HepG2 (cell line): ENCODE results near the gene FAF1. TPM values are rescaled to one million over a fixed set of nuclear protein-coding genes. Genes with fewer than 3 reads are reported as not detected.

ENCODE experiments used
- BRF2 ChIP-seq: sonication (generic); formaldehyde crosslinking; IDR thresholded peaks from 2 replicates; pipeline ENCODE4 v1.8.1; 2022; ENCODE audit warnings: mild to moderate bottlenecking, missing genetic modification reagents
- PRDM4 ChIP-seq: sonication (generic); formaldehyde crosslinking; IDR thresholded peaks from 2 replicates; pipeline ENCODE4 v1.9.0; 2021; ENCODE audit warnings: missing genetic modification reagents, borderline replicate concordance
- RBM22 ChIP-seq: fragments of 200-400 bp; formaldehyde crosslinking; optimal IDR thresholded peaks from 2 replicates; pipeline ENCODE3; 2017; ENCODE audit warnings: mild to moderate bottlenecking, low read length, moderate library complexity
- USF2 ChIP-seq, 2 experiments: sonication (generic) in 1 of 2; formaldehyde crosslinking in 1 of 2; IDR thresholded peaks; 2 replicates each; pipeline versions ENCODE4 v1.5.1 to v1.6.1; 2011 to 2020; ENCODE audit warnings: borderline replicate concordance in 1 of 2, low read depth in 1 of 2, low read length in 1 of 2, mild to moderate bottlenecking in 1 of 2, missing genetic modification reagents in 1 of 2, moderate library complexity in 1 of 2
- YEATS4 ChIP-seq: sonication (generic); formaldehyde crosslinking; IDR thresholded peaks from 2 replicates; pipeline ENCODE4 v1.4.0; 2020; ENCODE audit warnings: missing genetic modification reagents, borderline replicate concordance
- ZFP41 ChIP-seq: sonication (generic); formaldehyde crosslinking; IDR thresholded peaks from 2 replicates; pipeline ENCODE4 v1.4.0; 2020; ENCODE audit warnings: mild to moderate bottlenecking, missing genetic modification reagents, borderline replicate concordance
- ZNF18 ChIP-seq: sonication (generic); formaldehyde crosslinking; IDR thresholded peaks from 2 replicates; pipeline ENCODE4 v1.8.0; 2022; ENCODE audit warnings: mild to moderate bottlenecking, missing genetic modification reagents; ENCODE audit not compliant: insufficient replicate concordance
- ZNF432 ChIP-seq: sonication (generic); formaldehyde crosslinking; IDR thresholded peaks from 2 replicates; pipeline ENCODE4 v1.5.0; 2020; ENCODE audit warnings: missing genetic modification reagents, mild to moderate bottlenecking, borderline replicate concordance
- ZNF512 ChIP-seq: sonication (generic); formaldehyde crosslinking; IDR thresholded peaks from 2 replicates; pipeline ENCODE4 v1.4.0; 2020; ENCODE audit warnings: mild to moderate bottlenecking, missing genetic modification reagents
- ZNF558 ChIP-seq: sonication (generic); formaldehyde crosslinking; IDR thresholded peaks from 2 replicates; pipeline ENCODE4 v1.9.0; 2022; ENCODE audit warnings: mild to moderate bottlenecking, missing genetic modification reagents, borderline replicate concordance
- ZNF567 ChIP-seq: sonication (generic); formaldehyde crosslinking; IDR thresholded peaks from 2 replicates; pipeline ENCODE4 v1.8.1; 2023; ENCODE audit warnings: mild to moderate bottlenecking, missing genetic modification reagents, borderline replicate concordance
- ZNF75D ChIP-seq: sonication (generic); formaldehyde crosslinking; IDR thresholded peaks from 2 replicates; pipeline ENCODE4 v1.8.1; 2023; ENCODE audit warnings: missing genetic modification reagents, mild to moderate bottlenecking, borderline replicate concordance
- polyA plus RNA-seq, 8 experiments: library from polyadenylated mRNA; depleted of rRNA in 3 of 8; stranded (reverse) in 7 of 8; unstranded in 1 of 8; fragments of >200 nt; fragmentation: Illumina TruSeq in 4 of 8; extraction: Trizol in 4 of 8; gene quantifications; 2 replicates each; pipeline versions ENCODE4 v1.2.1 to v1.2.3, GENCODE V29; 2011 to 2016; ENCODE audit warnings: low read depth in 4 of 8, missing spikeins in 1 of 8, mixed read lengths in 1 of 8; ENCODE audit not compliant: insufficient read depth in 1 of 8
- total RNA-seq, 5 experiments: library from RNA; depleted of rRNA; stranded (reverse); fragments of >200 nt; fragmentation: Illumina TruSeq; extraction: Trizol; gene quantifications; 2 replicates each; pipeline ENCODE4 v1.2.3, GENCODE V29; 2016; ENCODE audit warnings: low read depth in 1 of 5

FAF1 gene
- total and polyA plus RNA-seq, 2 of the 13 experiments (the other 11 are each of a cell fraction or from before 2014, with no cell fraction given) = 19.4 to 63.3 TPM

GRCh38 chr1:50438945-50439344 is 521.1 kb downstream of the FAF1 start (continued):
- TF ChIP-seq USF2 (IDR thresholded peaks at IDR 0.05; ENCODE audit: low read depth, low read length) = no peak
- no peak for TF ChIP-seq USF2 (CRISPR knock-in tag; IDR thresholded peaks at IDR 0.05; ENCODE audit: borderline replicate concordance)
- no peak for TF ChIP-seq ZNF558 (CRISPR knock-in tag)
- no peak for TF ChIP-seq ZNF567 (CRISPR knock-in tag)
- no peak for TF ChIP-seq YEATS4 (CRISPR knock-in tag)
- no peak for TF ChIP-seq ZNF432 (CRISPR knock-in tag)
- no peak for TF ChIP-seq ZNF512 (CRISPR knock-in tag)
- TF ChIP-seq BRF2 = no peak
- no peak for TF ChIP-seq RBM22
- no peak for TF ChIP-seq ZNF18 (CRISPR knock-in tag)
- TF ChIP-seq ZNF75D = no peak
- no peak for TF ChIP-seq PRDM4
- no peak for TF ChIP-seq ZFP41 (CRISPR knock-in tag)
